Fibroblast of upper back skin (primary cell): ENCODE data around the gene PIK3C3.

ENCODE experiments used
- DNase-seq: peaks from one replicate; pipeline ENCODE4 v3.0.0-alpha.2; 2013

The PIK3C3 gene

GRCh38 chr18:41954827-41955613 lies at the start of gene PIK3C3:
PIK3C3 (plus strand) TSS chr18:41955234; CDS start chr18:41955292, 58 bp downstream.
- DNase-seq, result peak; percentile 98

- DNase-seq, result no peak
Measured at GRCh38 chr18:41905786-41906527, 49.1 kb upstream of the PIK3C3 start.

DNA sequence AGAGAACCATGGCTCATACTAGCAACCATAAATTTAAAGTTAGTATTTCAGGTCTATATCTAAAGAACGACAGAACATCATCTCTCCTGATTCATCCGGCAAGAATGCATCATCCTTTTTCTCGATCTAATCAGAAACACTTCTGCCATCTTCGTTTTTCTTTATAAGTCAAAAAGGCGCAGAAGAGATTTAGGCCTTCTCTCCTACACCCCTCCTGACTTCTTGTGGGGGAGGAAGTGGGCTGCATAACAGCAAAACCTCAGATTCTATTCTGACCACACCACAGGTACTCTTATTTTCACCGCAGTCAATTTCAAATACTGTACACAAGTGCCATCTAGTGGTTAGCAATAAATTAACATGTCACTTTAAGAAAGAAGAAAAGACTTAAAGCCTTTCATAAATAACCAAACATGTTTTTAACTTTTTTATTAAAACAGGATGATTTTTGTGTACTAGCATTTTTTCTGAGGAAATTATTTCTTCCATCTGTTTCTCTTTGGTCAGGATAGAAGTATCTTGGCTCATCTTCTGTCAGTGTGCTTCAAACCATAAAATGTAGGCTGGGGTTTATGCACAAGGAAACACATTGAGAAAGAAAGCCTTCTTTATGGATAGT lies 48.4 kb upstream of the PIK3C3 start:
- peak; percentile 79 for DNase-seq

DNA sequence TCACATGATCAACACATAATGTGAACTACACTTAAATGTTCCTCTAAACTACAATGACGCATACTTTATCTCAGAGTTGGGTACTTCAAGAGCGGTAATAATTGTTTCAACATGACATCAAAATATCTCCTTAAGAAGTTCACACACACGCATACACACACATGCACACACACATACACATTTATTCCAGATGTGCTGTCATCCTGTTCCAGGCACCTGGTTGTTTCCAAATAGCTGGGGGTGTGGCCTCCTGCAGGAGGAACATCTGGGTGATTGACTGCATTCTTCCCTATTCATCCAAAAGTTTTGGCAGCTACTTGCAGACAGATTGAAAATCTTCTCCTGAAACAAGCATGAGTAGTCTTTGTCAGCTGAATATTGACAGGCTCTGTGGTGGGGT lies 37.9 kb upstream of the PIK3C3 start:
- DNase-seq, result peak; percentile 40

DNA sequence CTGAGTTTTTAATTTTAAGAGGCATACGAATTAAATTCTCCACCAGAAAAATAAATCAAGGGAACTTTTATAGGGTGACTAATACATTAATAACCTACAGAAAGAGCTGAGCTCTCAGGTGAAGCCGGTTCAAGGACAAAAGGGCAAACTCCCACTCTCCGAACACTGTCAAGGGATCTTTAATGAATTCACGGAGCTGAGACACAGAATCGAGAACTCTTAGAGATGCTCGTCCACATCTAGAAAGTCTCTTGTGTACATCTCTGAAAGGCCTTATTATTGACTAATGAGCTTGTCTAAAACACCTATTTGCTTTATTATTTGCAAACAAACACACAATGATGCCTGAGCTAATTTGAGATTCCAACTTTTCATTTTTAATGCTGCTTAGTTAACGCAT lies 33.3 kb upstream of the PIK3C3 start:
- no peak for DNase-seq

DNA sequence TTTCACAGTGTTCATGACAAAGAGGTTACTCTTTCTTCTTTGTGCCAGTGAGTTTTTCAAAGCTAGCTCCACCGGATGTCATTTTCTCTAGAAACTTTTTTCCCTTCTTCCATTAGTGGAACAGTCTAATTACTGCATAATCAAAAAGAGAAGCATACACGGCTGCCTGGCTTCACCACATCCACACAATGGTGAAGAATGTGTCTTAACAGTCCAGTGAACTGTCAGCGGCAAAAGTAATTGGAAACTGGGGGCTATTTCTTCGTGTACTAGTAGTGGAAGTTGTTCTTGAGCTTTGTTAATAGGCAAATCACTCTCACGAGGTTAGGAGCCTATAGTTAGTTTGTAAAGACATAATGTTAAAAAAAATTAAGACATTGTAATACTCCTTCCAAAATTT lies 32.9 kb upstream of the PIK3C3 start:
- DNase-seq, result no peak

GRCh38 chr18:41922841-41923240 lies 32.2 kb upstream of the PIK3C3 start:
- DNase-seq, result no peak

GRCh38 chr18:41923446-41923845 lies 31.6 kb upstream of the PIK3C3 start:
- DNase-seq, result no peak

GRCh38 chr18:41928581-41928980 lies 26.5 kb upstream of the PIK3C3 start:
- no peak for DNase-seq

DNA sequence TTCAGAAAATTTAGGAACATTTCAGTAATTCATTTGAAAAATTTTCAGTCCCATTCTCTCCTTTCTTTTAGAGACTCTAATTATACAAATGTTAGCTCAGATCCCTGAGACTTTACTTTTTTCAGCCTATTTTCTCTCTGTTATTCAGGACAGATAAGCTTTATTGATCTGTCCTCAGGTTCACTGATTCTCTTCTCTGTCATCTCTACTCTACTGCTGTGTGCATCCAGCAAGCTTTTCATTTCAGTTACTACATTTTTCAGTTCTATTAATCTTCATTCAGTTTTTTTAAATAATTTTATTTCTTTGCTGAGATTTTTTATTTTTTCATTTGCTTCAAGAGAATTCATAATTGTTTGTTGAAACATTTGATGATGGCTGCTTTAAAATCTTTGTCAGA lies 22.1 kb upstream of the PIK3C3 start:
- no peak for DNase-seq

DNA sequence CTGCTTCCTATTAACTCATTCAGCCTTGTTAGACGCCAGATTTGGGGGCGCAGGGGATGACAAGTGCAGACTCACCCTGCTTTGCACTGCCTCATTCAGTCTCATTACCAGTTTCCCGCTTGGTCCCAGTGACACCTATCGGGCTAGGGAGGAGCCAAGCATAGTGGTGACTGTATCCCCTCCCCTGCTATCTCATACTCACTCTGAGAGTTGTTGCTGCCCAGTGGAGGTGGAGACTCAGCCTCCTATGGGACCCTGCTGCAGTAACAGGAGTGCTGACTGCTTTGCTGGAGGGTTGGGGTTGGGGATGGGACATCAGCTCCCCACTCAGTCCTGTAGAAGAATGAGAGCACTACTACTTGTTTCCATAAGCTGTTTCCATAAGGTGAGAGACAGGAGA lies 21.3 kb upstream of the PIK3C3 start:
- DNase-seq, result no peak

GRCh38 chr18:41936471-41937134 lies 18.4 kb upstream of the PIK3C3 start:
- DNase-seq, result no peak

GRCh38 chr18:41938445-41938844 lies 16.6 kb upstream of the PIK3C3 start:
- DNase-seq, result peak; percentile 96

DNA sequence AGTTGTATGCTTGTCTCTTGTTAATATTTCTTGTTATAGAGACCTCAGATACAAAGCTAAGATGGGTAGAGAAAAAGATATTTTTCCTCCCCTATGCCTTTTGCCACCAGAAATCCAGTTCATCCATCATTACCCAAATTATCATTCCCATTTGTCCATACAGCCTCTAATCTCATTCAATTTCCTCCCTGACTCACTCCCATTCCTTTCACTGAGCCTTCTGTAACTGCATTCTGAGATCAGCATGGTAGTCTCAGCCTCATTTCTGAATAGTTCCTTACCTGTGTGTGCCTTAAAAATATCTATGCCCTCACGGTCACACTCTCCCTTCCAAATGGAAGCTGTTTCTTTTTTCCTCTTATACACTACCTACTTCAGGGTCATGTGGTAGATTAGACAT lies 15.7 kb upstream of the PIK3C3 start:
- peak; percentile 43 for DNase-seq

DNA sequence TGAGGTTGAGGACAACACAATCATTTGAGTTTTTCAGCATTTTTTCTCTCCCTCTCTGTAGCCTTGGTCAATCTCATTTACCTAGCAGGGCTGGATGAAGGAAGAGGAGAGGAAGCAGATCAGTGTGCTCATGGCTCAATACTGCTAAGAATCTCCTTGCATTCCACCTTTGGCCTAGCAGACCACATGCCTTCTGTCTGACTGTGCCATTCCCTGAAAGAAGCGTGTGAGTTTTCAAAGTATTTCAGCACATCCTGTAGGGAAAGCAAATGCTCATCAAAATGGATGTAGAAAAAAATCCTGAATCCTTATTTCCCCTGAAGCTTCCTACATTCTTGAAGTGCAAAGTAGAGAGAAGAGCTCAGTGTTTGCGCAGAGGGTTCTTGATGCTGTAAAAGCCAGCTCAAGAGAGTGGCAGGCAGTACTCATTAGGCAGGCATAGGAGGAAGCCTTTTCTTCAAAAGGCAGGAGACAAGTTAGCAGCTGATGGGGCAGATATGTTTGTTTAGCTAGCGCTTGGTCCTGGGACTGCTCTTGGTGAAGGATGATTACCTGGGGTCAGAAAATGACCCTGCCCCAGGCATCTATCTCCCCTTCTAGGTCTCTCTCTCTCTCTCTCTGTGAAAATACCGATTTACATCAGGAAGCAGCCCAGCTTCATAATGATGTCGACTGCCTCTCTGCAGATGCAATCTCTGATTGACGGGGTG lies 14.4 kb upstream of the PIK3C3 start:
- peak; percentile 97 for DNase-seq

- no peak for DNase-seq
Measured at GRCh38 chr18:41942254-41942653, 12.8 kb upstream of the PIK3C3 start.

- DNase-seq, result no peak
Measured at GRCh38 chr18:41948544-41949110, 6.4 kb upstream of the PIK3C3 start.

DNA sequence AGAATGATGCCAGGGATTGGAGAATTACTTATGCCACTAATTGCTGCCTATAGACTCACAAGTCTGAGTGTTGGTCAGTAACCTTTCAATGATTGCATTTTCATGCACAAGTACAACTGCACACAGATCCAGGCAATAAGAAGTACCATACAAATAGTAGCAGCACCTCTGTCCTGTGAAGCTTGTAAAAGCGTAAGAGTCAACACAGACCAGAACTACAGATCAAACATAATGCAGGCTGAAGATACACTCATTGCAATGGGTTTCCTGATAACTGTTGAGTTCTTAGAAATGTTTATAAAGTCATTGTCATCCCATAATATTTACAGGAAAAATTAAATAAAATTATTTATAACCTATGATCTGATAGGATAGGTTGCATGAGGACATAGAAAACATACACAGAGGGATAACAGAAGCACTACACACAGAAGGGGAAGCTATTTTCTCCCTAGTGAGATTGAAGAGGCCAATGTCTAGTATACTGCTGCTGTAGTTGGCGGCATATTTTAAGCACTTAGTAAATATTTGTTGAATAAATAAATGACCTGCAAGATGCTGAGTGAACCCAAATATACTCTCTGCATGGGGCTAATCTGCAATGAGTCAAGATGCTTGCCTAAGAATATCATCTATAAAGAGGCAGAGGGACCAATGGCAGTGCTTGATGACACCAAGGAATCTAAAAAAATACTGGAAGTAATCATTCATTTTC lies 5.7 kb upstream of the PIK3C3 start:
- no peak for DNase-seq

DNA sequence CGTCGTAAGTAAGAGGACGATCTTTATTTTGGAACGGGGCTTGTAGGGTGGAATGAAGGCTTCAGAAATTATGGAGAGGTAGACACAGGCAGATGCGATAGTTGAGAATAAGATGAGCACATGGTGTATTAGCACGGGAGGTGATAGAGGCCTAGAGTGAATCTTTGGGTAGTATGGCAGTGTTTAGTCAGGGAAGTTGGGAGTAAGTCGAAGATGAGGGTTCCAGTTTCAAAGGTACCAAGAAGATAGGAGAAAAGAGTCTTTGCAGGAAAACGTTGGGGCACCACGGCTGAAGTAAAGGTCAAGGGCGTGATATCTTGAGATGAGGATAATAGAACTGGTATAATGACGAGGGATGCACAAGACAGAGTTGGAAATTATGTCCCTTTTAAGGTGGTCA lies 654 bp downstream of the PIK3C3 start:
- no peak for DNase-seq

DNA sequence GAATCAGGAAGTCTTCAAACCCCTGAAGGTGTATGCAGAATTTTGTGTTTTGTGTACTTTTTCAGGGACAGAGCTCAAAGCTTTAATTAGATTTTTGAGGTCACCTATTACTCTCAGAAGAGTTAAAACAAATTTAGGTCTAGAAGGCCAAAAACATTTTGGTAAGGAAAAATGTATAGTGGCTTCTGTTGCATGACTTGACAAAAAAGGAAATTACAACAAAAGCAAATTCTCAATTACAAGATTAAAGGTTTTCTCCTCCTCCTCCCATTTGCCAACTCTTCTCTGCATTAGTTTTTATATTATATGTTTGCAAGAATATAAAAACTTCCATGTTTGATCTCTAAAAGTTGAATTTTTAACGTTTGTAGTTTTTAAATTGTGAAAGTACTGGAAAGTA lies 4.0 kb downstream of the PIK3C3 start:
- no peak for DNase-seq

DNA sequence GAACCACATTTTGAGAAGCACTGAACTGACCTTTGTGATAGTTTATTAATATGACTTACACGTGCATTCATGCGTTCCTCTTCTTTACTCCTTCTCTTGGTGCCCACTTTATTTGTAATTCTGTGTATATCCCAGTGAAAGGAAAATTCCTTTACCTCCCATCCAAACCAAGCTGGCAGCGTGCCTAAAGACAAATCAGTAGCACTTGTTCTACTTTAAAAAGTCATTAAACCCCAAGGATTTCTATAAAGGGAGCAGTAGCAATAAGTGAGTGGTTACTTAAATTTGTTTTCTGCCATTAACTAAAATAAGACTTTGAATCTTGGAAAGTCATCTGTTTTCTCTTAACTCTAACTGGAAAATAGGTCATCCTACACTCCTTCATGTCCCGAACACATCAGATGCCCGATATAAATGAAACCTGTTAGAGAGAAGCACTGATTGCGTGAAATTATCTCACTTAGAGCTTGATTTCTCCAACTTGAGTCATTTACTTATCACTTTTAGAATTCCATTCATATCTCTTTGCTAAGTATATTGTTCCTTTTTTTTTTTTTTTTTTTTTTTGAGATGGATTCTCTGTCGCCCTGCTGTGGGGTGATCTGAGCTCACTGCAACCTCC lies 10.7 kb downstream of the PIK3C3 start:
- DNase-seq, result no peak
